Right kidney (tissue), 1 donor: Measurements from ENCODE around the gene LSM3.

Source experiments
- DNase-seq: peaks from one replicate; pipeline ENCODE4 v3.0.0-alpha.2; 2016

LSM3 gene

DNA sequence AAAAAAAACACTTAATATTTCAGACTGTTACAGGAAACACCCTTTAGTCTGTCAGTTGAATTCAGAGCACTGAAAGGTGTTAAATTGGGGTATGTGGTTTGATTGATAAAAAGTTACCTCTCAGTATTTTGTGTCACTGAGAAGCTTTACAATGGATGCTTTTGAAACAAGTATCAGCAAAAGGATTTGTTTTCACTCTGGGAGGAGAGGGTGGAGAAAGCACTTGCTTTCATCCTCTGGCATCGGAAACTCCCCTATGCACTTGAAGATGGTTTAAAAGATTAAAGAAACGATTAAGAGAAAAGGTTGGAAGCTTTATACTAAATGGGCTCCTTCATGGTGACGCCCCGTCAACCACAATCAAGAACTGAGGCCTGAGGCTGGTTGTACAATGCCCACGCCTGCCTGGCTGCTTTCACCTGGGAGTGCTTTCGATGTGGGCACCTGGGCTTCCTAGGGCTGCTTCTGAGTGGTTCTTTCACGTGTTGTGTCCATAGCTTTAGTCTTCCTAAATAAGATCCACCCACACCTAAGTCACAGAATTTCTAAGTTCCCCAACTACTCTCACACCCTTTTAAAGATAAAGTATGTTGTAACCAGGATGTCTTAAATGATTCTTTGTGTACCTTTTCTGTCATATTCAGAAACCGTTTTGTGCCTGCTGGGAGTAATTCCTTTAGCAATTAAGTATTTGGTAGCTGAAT is 35.9 kb upstream of the LSM3 start:
- no peak for DNase-seq

DNA sequence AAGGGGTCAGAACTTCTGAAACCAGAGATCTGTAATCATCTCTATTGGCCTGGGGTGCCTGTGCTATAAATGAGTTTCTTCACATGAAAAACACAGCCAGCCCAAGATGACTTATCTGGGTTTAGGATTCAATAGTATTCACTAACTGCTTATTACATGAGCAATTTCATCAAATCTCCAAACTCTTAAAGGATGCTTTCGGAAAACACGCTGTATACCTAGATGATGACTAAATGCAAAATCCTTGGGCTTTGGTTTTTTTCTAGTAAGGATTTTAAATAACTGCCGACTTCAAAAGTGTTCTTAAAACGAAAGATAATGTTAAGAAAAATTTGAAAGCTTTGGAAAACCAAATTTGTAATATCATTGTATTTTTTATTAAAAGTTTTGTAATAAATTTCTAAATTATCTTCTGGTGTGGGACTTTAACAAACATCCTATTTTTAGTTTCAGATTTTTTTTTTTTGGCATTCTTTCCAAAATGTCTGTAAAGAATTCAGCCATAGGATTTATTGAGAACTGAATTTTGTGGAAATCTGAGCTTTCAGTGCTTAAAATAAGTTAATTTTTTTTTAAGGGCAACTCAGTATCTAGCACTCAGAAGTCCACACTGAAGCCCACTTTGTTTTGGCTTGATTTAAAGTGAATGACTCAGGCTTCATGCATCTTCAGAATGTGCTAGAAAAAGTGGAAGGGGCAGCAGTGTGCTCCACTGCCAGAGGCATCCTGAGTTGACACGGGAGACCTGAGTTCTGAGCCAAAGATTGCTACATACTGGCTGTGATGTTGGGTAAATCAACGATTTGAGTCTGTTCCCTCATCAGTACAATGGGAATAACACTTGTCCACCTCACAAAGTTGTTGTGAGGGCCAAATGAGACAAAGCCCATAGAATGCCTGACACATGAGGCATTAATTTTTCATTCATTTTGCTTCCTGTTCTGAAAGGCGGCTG is 35.1 kb upstream of the LSM3 start:
- no peak for DNase-seq

DNA sequence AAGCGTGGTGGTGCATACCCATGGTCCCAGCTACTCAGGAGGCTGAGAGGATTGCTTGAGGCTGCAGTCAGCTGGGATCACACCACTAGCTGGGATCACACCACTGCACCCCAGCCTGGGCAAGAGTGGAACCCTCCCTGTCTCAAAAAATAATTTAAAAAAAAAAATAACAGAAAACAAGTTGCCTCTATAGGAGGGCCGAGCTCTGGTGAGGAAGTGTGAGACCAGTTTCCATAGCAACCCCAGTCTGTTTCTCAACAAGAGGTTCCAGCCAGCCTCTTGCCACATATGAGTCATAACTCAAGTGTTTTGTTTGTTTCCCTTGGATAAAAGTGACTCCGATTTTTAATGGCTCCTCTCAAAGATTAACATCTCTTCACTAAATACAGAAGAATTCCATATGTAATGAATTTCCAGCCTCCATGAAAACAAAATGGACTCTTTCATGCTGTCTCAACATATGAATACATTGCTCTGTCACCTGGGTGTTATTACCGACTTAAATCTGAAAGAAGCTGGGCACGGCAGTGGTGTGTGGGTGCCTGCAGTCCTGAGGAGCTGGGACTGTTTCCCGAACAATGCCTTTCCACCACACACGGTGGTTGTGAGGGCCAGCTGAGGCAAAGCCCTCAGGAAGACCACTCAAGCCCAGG is 34.1 kb upstream of the LSM3 start:
- peak; percentile 41 for DNase-seq

DNA sequence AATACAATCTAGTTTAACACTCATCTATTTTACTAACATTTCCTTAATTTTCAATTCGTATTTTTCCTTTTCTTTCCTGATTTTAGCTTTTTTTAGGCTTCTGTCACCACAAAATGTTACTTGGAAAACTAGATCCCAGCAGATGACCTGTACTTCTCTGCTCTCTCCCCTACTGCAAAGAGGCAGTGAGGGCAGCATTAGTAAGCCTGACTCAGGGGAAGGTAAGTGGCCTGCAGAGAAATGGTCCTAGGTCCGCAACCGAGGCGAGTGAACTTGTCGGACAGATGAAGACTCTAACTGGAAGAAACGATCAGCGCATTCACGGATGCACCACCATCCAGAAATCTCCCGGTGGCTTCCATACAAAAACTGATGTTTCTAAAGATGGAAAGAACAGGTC is 33.4 kb upstream of the LSM3 start:
- no peak for DNase-seq

DNA sequence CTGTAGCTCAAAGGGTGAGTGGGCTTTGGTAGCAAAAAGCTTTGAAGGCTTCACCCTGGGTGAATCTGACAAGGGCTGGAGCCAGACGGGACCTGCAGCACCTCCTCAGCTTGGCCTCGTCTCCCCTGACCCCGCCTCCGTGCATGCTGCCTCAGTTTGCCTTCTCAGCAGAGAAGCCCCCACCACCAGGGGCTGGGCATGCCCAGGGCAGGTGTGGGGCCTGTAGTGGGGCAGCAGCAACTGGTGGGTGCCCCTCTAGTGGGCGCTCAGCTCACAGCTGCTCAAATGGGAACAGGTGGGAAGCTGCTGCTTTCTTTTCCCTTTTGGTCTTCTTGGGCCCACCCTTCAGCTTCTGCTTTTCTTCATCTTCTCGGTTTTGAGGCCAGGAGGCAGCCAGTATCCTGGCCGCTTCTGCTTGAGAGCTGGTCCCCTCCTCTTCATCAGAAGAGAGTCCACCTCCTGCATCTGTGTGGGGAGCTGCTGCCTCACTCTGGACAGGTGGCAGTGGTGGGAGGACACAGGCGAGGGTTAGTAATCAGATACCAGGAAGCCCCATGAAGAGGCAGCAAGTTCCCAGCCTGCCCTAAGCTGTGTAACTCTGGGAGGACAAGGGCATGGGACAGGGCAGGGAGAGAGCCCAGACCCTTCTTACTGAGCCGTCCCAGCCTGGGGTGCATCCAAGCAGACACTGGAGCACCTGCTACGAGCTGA is 32.8 kb upstream of the LSM3 start:
- DNase-seq: no peak

DNA sequence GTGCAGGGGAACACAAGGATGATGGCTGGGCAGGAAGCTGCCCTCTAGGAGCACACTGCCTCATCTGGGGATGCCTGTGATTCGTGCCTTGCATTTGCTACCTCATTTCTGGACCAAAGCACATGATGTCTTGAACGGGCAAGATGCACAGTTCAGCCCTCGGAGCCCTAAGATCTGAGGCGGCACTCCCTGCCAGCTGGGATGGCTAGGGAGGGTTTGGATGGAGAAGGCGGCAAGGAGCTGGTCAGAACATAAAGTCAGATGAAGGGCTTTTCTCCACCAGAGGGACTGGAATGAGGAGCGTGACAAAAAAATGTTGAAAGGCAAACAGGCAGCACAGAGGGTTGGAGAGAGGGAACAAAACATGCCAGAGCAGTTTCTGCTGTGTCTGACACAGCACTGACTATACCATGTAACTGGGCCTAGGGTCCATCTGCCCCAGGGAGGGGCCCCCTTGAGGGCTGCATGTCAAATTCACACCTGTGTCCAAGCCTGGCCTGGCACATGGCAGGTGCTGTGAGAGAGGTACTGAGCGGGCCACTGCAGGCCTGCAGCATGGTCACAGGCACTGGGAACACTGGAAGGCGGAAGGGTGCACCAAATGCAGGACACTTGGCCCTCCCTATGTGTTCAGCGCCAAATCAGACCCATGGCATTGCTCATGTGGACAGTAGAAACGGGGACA is 32.1 kb upstream of the LSM3 start:
- no peak for DNase-seq

DNA sequence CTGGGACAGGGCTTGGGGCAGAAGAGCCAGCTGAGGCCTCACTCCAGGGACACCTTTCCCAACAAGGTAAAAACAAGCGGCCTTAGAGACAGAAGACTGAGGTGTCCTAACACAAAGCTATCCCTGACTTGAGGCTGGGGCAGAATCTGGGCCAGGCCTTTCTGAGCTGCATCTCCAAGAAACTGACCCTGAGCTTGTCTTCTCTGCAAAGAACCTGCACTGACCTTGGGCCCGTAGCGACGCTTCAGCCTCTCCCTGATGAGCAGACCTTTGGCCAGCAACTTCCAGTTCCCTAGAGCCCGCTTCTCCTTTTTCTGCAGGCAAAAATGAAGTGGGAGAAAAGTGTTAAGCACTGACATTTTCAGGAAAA is 31.6 kb upstream of the LSM3 start:
- DNase-seq: no peak

DNA sequence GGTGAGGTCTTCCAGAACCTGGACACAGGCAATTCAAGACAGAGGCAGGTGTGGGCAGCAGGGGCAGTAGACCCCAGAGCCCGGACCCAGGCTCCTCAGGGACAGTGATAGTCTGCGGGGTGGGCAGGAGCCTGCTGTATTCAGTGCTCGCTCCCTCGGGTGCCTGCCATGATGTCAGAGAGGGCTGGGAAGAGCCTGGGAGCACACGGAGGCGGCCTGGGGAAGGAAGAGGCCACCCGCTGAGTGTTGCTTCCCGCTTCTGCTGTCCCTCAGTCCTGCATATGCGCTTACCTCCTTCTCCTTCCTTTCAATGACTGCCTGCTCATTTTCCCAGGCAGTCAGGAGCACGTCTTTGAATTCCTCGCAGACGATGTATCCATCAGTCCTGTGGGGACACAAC is 31.0 kb upstream of the LSM3 start:
- DNase-seq: no peak

DNA sequence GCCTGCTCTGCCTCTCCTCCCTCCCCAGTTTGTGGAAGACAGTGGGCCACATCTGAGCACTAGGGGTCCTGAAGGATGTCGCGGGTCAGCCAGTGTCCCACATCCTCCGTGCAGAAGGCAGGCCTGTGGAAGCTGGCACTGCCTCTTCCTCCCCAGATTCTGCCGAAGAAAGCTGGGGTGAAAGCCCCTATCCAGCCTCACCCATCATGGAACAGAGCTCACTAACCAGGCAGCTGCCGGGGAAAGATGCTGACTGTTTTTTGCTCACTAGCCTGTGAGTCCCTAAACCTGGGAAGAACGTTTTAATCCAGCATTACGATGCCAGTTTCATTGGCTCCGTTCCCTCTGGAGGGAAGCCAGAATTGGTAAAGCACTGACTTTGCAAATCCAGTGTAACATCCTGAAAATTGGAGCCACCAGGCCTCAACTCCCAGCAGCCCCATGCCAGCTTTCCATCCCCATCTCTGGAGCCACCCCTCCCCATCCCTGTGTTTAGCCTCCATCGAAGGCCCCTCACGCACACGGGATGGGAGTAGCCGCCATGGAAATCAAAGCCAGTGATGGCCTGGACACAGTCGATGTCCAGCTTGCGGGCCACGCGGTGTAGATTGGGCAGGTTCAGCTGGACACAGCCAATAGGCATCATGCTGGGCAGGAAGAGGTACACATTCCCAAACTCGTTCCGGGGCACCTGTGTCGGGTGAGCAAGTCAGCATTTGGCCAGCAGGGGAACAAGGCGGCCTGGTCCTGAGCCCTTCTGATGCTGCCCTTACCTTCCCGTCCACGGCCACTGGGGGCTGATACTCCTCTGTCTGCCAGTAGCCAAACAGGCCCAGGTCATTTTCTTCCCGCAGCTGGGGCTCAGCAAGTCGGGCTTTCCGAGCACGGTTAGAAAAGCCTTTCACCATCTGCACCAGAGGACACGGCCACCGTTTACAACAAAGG is 30.3 kb upstream of the LSM3 start:
- DNase-seq: no peak

DNA sequence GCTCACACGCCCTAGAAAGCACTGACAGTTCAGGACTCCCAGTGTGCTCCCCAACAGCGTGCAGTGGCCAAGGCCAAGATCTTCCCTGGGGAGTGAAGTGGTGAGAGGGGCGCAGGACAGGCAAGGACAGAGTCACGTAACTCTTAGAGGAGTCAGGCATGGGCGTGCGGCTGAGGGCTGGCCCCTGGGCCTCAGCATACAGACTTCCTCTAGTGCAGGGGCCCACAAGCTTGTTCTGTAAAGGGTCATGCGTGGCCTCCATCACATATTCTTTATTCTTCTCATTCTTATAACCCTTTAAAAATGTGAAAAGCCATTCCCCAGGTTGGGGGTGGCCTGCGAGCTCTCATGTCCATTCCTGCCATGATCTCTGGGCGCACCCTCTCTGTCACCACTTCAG is 28.5 kb upstream of the LSM3 start:
- DNase-seq: no peak

DNA sequence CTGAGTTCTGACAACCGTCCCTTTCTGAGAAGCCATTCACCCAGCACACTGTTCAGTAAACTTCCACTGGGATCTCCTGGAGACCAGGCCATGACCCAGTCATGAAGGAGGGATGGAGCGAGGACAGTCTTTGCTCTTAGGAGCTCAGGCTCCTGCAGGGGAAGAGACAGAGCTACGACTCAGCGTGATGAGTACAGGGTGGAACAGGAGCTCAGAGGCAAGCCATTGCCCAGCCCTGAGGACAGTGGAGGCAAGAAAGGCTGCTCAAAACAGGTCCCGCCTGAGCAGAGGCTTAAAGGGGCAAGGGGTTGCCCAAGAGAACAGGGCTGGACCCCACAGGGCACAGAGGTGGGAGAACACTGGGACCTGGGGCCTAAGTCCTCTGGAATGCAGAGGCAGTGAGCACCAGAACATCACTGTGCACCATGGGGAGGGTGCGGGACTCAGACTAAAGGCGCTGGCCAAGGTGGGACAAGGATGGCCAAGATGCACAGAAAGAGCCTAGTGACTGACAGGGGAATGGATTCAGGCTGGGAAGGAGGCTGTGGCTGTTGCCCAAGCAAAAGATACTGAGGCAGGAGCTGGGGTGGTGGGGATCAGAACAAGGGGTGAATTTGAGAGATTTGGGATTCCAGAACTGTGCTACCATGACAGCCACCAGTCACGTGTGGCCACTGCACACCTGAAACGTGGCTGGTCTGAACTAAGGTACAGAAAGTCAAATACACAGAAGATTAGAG is 28.0 kb upstream of the LSM3 start:
- no peak for DNase-seq

DNA sequence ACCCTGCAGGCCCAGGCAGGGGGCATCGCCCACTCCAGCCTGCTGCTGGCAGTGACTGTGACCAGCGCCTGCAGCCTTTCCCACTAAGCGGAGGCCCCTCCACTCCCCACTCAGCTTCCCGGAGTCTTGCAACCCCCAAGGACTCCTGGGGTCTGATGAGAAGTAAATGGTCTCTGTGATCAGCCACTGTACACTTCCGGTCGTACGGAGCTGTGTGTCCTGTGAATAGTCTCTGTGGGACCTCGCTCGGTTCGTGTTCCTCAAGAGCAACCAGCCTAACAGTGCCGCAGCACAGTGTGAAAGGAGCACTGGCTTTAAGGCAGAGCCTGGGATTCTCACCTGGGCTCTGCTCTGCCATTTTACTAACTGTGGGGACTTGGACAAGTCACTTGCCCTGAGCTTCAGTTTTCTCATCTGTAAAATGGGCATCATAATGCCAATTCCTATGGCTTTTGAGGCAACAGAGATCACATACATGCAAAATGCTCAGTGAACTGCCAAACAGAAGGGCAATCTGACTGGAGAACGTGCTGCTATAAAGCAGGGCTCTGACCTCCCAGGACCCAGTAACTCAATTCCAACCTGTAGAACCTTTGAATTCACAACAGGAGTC is 27.0 kb upstream of the LSM3 start:
- DNase-seq: no peak

DNA sequence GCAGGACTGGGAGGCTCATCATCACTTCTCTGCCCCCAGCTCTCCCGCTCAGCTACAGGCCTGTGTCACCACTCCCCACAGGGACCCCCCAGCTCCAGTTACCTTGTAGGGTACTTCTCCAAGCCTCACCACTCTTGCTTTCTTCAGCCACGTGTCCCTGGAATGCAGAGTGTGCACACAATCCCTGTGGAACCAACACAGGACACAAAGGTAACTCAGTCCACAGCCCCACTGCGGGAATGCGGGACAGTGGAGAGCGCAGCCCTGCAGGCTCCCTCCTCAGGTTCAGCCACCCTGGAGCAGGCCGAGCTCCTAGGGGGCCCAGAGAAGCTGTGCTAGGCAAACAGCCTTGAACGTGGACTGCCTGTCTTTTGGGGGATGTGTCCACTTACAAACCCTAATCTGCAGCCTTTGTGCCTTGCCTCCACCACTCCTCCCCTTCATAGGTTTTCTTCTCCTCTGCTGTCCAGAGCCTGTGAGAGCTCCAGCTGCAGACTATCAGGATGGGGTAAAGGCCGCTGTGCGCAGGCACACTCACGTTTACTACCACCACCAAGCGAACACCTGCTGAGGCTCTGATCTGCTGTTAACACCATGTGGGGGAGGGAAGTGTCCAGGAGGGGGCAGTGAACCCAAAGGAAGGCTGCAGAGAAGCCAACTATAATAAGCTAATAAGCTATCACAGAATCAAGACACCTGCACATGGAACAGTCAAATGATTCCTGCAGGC is 26.2 kb upstream of the LSM3 start:
- DNase-seq: no peak

DNA sequence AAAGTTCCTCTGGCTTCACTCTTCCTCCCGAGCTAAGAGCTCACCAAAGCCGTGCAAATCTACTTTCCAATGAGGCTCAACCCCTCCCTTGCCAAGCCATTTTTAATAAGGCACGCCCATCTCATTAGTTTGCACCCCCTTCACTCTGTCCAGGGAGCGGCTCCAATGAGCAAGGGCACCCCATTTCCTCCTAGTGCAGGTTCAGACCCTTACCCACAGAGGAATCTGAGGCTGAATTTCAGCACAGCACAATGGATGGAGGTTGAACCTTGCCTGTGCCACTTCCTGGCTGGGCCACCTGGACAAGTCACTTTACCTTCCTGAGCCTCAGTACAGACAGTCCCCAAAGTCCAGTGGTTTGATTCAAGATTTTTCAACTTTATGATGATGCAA is 25.7 kb upstream of the LSM3 start:
- DNase-seq: no peak

DNA sequence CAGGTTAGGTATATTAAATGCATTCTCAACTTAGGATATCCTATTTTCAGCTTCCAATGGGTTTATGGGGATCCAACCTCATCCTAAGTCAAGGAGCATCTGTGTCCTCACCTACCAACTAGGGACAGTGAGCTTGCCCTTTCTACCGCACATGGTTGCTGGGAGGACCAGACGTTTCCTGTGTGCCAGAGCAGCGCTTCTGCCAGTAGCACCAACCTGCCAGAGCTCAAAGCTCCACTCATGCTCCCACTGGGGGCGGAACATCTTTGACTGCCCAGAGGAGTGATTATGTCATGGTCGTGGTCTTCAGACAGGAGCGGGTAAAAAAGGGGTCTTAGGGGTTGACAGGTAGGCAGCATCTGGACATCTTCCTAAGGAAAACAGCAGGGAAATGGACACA is 25.0 kb upstream of the LSM3 start:
- DNase-seq: no peak

DNA sequence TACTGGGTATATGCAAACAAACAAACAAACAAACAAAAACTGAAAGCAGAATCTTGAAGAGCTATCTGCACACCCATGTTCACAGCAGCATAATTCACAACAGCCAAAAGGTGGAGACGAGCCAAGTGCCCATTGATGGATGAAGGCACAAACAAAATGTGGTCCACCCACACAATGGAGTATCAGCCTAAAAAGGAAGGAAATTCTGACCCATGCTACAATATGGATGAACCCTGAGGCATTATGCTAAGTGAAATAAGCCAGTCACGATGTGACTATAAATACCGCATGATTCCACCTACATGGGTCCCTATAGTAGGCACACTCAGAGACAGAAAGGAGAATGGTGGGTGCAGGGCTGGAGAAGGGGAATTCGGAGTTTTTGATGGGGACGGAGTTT is 24.3 kb upstream of the LSM3 start:
- no peak for DNase-seq

DNA sequence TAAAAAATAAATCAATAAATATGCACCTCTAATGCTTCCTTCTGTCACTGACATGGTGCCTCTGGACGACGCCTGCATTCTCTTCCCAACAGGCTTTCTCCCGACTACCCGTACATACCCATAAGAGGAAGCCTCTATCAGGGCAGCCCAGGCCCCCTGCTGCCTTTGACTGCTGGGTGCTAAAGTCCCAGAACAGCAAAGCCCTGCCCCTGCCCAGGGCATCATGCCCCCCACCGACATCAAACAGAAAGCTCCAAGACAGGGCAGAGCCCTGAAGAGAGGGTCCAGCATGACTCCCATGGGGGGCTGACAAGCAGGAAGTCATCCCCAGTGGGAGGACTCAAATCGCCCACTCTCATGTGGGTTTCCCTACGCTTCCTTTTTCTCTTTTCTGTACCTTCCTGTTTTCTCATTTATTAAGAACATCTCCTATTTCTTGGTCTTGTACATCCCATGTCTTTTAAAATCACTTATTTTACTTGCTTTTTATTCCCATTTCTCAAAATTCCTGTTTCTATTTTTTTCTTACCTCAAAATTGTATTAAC is 23.6 kb upstream of the LSM3 start:
- DNase-seq: no peak

DNA sequence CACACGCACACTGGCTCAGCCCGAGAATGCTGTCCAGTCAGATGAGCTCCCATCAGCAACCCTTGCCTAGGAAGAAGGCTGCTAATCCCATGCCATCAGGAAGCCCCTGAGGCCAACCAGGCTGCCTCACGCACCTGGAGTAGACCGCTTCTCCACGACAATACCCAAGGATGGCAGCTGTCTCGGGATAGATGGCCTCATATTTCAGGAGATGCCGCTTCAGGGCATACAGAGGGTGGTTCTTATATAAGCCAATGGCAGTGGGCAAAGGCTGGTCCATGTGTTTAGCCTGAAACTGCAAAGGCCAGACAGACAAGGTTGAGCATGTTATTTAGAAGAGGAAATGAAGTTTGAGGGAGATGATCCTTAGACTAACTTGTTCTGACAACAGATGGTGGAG is 22.4 kb upstream of the LSM3 start:
- no peak for DNase-seq
